Activated CD4-positive, alpha-beta T cell treated with anti-CD3 and anti-CD28 coated beads for 4 hours (primary cell): Measurements from ENCODE around the gene DNM2.
A peak's percentile ranks its signal among the peaks of the same experiment; 100 is the strongest.
"Not testable (repeated sequence)": the region's sequence is repeated elsewhere in the genome, so short reads cannot be mapped to it uniquely, and the experiment has no call there.

Experiments
- DNase-seq, 2 donors: peaks; one replicate each; pipeline ENCODE4 v3.0.0-alpha.2; 2020

DNM2 gene

GRCh38 chr19:10846500-10847202 lies 128.8 kb downstream of the DNM2 start:
- DNase-seq, result no peak

DNA sequence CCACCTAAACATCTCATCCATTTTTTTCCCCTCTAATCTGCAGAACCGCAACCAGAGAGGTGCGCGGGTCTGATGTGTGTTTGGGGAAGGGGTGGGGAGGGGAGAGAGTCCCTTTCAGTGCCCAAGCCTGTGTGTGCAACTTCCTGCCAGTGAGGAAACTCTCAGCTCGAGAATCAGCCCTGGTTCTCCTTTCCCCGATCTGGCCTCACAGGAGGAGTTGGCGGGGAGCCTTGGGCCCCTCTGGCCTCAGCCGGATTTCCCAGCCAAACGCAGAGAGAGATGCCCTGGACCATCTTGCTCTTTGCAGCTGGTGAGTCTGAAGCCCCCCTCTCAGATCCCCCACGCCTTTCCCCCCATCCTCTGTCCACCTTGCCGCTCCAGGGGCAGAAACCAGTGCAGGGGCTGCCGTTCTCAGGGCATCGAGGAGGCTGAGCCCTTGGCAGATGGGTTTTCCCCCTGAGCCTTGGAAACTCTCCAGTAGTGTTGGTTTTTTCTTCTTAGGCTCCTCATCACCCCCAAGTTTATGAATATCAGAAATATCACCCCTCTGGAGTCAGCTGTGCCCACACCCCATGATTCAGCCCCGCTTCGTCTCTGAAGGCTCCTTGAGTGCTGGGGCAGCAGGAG lies 130.5 kb downstream of the DNM2 start, which contains the start of gene C19orf38:
TSS of gene C19orf38 (plus strand) at position 186 of the 627 bp plus-strand sequence. CDS start at position 280, 94 bp downstream.
- no peak for DNase-seq

DNA sequence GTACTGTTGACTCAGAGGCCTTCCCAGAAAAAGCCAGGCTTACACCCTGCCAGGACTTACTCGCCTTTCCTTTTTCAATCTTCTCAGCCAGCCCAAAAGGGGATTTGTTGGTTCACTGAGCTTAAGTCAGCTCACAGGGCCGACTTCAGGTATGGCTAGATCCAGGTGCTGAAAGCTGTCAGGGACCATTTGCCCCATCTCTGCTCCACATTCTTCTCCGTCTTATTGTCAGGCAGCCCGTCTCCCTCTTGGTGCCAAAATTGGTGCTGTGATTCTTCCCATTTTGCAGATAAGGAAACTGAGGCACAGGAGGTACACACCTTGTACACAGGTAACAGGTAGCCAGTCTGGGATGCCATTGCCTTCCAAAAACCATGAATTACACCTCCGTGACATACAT lies 132.8 kb downstream of the DNM2 start:
- no peak for DNase-seq

- no peak for DNase-seq
Measured at GRCh38 chr19:10852098-10852800, 134.4 kb downstream of the DNM2 start.

DNA sequence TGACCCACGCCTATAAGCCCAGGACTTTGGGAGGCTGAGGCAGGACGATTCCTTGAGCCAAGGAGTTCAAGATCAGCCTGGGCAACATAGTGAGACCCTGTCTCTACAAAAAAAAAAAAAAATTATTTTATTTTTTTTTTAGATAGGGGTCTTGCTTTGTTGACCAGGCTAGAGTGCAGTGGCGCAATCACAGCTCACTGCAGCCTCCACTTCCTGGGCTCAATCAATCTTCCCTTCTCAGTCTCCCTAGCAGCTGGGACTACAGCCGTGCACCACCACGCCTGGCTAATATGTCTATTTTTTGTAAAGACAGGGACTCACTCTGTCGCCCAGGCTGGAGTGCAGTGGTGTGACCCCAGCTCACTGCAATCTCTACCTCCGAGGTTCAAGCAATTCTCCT lies 135.1 kb downstream of the DNM2 start:
- no peak for DNase-seq

DNA sequence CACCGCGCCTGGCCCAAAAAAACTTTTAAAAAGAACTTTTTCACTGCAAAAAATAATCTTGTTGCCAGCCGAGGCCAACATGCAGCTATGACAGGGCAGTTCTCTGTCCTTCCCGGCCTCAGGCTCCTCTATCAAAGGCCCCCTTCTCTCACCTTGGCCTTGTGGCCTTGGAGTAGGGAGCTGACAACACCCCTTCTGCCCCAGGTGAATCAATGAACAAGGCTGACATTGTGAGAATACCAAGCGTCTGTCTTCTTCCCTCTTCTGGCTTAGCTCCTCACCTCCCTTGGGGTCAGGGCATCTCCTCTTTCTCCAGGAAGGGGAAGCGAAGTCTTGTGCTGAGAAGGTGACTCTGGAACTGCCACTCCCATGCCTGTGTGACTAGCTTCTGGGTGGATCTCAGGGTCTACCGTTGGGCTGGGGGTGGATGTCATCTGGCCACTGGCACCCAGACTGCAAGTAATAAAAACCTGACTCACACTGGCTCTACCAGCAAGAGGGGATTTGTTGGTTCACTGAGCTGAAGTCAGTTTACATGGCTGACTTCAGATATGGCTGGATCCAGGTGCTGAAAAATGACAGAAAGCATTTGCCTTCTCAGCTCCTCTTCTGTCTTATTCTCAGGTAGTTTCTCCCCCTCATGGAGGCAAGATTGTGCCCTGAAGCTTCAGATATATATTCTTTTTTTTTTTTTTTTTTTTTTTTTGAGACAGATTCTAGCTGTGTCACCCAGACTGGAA lies 136.6 kb downstream of the DNM2 start:
- DNase-seq, result no peak

- DNase-seq, result no peak
Measured at GRCh38 chr19:10855879-10856522, 138.1 kb downstream of the DNM2 start.

- not testable (repeated sequence) for DNase-seq
Measured at GRCh38 chr19:10856899-10857298, 139.0 kb downstream of the DNM2 start.

DNA sequence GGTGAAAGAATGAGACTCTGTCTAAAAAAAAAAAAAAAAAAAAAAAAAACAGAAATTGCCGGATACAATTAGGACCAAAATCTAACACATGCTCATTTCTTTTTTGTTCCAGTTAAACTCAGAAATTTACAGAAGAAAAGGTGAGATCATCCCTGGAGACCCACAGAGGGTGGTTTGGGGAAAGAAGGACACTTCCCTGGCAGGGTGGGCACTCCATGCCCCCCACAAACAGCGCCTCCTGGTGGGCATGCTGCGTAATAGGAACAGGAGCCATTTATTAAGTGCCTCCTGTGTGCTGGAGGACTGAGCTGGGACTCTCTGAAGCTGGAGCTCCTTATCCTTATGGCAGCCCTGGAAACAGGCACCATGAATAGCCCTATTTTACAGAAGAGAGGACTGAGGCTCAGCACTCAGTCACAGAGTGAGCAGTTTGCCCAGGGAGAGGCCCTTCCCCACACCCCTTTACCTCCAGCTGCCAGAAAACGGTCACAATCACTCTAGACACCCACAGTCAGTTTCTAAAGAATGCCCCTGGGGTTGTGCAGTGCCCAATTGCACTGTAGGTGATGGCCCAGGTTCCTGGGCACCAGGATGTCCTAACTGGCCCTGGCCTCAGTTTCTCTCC lies 140.4 kb downstream of the DNM2 start:
- no peak for DNase-seq

DNA sequence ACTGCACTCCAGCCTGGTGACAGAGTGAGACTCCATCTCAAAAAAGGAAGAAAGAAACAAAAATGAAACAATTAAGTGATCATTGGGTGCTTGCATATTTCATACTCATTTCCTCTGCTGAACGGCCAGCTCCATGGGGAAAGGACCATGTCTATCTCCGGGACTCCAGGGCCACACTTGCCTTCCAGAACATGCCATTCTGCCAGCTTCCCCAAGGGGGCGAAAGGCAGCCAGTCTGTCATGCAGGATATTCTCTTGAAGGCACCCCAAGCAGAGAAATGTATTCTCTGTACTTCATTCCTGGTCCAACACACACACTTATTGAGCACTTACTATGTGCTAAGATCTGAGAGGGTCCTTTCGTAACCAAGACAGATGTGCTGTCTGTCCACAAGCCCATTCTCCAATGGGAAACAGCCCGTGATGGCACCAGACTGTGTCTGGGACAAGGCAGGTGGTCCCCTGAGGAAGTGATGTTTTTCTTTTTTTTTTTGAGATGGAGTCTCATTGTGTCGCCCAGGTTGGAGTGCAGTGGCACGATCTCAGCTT lies 143.3 kb downstream of the DNM2 start:
- DNase-seq, result peak in 1 of 2 donors; percentile 31

- no peak for DNase-seq
Measured at GRCh38 chr19:10862561-10863106, 144.8 kb downstream of the DNM2 start.

DNA sequence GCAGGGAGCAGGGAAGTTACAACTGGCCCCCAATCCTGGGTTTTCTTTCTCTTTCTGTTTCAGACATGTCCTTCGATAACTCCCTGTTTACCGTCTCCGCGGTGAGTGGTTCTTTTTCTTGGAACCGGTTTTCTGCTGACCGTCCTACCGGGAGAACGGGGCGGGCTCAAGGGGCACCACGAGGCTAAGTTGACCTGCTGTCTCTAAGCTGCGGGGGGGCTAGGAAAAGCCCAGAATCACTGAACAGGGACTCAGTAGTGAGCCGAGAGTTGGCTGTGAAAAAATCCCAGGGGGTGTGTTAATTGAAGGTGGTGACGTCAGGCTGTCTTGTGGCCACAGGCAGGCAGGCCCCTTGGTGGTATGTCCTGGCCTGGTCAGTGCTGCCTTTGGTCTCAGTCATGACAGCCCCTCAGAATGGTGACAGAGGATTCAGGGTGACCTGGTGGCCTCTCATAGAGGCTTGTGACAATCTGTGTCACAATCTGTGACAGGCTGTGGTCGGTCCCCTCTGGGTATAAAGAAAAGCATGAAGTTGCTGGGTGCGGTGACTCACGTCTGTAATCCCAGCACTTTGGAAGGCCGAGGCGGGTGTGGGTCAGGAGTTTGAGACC lies 145.3 kb downstream of the DNM2 start:
- no peak for DNase-seq

- DNase-seq, result peak; percentile 78 to 84
Measured at GRCh38 chr19:10864538-10864899, 146.6 kb downstream of the DNM2 start.

GRCh38 chr19:10866495-10866894 lies 148.6 kb downstream of the DNM2 start:
- no peak for DNase-seq

GRCh38 chr19:10868872-10869547 lies 151.1 kb downstream of the DNM2 start:
- DNase-seq, result no peak

GRCh38 chr19:10869872-10870311 lies 152.0 kb downstream of the DNM2 start:
- peak in 1 of 2 donors; percentile 21 for DNase-seq

DNA sequence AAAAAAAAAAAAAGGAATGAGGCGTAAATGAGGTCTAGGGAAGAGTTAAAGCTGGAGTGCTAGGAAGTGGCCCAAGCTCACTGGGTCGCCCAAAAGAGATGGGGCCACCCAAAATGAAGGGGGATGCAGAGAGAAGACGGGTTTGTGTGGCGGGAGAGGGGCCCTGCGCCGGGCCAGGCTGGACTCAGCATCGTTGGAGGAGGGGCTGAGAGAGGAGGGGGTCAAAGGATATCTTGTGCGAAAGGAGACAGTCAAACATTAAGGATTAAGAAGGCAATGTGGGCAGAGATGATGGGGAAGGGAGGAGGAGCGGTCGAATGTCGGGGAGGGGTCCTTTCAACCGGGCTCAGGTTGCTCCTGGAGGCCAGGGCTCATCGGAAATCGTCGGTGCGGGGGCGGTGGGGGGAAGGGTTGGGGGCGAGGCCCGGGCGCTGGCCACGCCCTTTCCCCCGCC lies 152.6 kb downstream of the DNM2 start:
- no peak for DNase-seq

DNA sequence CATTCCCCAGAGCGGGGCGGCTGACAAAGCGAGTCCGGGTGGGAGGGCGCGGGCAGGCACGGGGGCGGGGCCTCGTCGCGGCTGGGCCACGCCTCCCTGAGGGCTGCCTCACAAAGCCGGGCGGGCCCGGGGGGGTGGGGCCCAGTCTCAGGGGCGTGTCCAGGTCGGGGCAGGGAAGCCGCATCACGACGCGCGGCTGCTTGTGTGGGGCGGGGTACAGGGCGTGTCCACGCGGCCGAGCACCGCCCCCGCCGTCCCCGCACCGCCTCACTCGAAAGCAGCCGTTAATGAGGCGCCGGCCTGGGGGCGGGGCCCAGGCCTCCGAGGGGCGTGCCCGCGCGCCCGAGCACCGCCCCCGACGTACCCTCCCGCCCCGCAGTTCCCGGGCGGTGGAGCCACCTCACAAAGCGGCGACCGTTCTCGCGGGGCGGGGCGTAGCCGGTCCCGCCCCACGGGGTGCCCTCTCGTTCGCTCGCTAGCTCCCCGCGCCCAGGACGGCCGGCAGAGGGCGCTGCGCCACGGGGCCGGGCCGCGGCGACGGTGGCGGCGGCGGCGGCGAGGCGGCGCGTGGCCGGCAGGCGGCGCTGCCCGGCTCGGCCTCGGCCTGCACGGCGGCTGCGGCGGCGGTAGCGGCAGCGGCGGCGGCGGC lies 153.2 kb downstream of the DNM2 start, which contains the start of gene CARM1:
TSS of gene CARM1 (plus strand) at position 599 of the 649 bp plus-strand sequence. CDS start 150 bp downstream, outside the sequence.
- peak; percentile 99 for DNase-seq

DNA sequence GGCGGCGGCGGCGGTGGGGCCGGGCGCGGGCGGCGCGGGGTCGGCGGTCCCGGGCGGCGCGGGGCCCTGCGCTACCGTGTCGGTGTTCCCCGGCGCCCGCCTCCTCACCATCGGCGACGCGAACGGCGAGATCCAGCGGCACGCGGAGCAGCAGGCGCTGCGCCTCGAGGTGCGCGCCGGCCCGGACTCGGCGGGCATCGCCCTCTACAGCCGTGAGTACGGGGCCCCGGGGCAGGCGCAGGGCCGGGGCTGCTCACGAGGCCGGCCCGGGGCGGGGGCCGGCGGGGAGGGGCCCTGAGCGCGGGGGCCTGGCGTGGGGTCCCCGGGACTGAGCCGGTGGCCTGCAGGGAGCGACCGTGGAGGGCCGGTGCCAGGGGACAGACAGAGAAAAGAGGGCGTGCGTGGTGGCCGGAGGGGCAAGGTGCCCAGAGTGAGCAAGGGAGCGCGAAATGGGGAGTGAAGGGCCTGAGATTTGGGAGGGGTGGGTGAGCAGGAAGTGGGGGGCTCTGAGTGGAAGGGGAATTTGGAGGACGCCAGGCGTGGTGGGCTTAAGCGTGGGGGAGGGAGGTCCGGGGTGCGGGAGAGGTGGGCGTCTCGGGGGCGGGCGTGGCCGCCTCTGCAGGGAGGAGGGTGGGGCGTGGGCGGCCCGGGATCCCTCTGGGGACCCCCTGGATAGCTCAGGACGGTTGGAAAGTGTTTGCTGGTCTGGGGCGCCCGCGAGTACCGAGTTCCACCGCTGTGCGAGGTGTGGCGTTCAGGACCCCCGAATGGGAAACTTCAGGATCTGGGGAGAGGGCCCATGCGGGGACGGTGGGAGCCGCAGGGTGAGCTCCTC lies 154.0 kb downstream of the DNM2 start:
- peak; percentile 37 to 45 for DNase-seq
